RWPE1 (cell line): ENCODE measurements around the gene TRNAU1AP.

Experiments used
- CTCF ChIA-PET: fragments of 350-600 bp; sonication (Branson Sonifier 250); formaldehyde crosslinking; extraction: SDS; loops from one replicate; lab custom pipeline; 2021; lab: Yijun Ruan, JAX
- POLR2A ChIA-PET: fragments of 400-600 bp; formaldehyde crosslinking; extraction: SDS; loops from one replicate; lab custom pipeline; 2020; ENCODE audit warnings: antibody characterized with exemption; ENCODE audit not compliant: low non-redundant PET; lab: Yijun Ruan, JAX
- DNase-seq: peaks from one replicate; pipeline ENCODE4 v3.0.0; 2012; ENCODE audit warnings: low spot score
- H3K27ac ChIP-seq: fragments of 450-650 bp; 2 replicates; pipeline ENCODE4 v1.5.1; 2017
- CTCF ChIP-seq: fragments of 450-650 bp; conservative IDR thresholded peaks from 2 replicates; pipeline ENCODE4 v1.5.1; 2017; ENCODE audit warnings: low read depth, mild to moderate bottlenecking

Gene TRNAU1AP

DNA sequence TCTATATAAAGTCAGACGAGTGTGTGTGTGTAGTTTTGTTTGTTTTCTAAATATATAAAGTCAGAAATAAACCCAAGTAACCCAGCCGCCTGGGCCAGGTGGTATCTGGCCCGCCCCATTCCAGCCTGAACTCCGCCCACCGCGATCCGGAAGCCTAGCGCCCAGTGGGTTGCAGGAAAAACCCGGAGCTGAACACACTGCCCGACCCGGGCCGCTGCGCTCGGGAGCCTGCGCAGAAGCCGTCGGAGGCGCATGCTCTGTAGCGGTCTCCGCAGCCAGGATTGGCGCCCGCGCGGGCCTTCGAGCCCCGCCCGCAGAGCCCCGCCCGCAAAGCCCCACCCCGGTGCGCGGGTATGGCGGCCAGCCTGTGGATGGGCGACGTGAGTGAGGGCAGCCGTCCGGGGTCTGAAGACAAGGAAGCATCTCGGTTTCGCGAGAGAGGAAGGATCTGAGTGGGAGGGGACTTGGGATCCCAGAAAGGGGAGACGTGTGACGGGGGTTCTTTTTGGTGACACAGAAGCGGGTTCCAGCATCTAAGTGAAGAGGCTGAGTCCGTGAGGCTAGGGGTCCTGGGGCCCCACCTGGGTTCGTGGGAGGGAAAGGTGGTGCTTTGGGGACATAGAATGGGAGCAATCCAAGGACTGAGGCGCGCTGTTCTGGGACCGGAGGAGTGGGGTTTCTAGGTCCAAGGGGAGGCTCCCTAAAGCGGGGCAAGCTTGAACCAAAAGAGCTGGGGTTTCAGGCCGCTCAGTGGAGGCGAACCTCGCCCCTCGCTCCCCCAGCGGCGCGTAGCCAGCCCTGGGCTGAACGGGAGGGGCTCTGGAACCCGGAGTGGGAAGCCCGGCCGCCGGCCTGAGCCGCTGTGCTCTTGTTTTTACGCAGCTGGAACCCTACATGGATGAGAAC lies at the start of gene TRNAU1AP:
Gene TRNAU1AP, plus strand, starts transcription at position 328 of the 906 bp plus-strand sequence. Its CDS starts 26 bp downstream, at position 354.
- peak within 1 kb of the TSS; percentile 87 for H3K27ac ChIP-seq
- TF ChIP-seq CTCF = no peak
- ChIA-PET CTCF (interaction anchor here (0.7 to 1.3 kb wide), 3 partner anchors 8 to 36 kb away, joined by 3 to 5 read pairs (median 3); no protein-coding TSS in a partner anchor), POLR2A (interaction anchor here (0.6 to 2.7 kb wide), 3 partner anchors 25 to 1984 kb away, joined by 3 to 13 read pairs (median 5); no protein-coding TSS in a partner anchor)
- peak; percentile 97 for DNase-seq

- ChIA-PET CTCF (interaction anchor here (0.7 kb wide), 1 partner anchor 20 kb away, joined by 4 read pairs; no protein-coding TSS in a partner anchor), POLR2A (no interaction called here)
- H3K27ac ChIP-seq = no peak overlapping the region
- no peak for DNase-seq
- no peak for TF ChIP-seq CTCF
Measured at GRCh38 chr1:28503117-28503516, 49.8 kb upstream of the TRNAU1AP start.

DNA sequence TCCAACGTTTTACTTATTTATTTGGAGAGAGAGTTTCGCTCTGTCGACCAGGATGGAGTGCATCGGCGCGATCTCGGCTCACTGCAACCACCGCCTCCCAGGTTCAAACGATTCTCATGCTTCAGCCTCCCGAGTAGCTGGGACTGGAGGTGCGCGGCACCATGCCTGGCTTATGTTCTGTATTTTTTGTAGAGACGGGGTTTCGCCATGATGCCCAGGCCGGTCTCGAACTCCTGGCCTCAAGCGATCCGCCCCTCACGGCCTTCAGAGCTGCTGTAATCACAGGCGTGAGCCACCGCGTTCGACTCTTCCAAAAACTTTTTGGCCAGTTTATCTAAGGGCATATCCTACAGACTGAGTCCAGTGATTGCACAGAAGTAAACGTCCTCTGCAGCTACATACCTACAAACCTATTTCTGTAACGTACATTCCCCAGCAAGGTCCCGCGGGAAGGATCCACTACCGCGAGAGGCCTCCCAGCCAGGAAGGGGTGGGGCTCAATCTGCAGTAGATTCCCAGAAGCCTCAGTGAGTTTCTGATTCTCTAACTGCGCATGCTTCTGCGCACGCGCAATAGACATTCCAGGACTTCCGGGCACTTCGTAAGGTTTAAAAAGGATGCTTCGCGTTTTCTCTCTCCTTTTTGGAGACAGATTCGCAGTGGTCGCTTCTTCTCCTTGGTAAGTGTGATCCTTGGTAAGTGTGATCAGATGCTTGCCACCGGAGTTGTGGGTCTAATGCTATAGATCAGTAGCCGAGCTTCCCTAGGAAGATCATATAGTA lies 47.3 kb upstream of the TRNAU1AP start, which contains the start of gene RCC1:
Gene RCC1, plus strand, starts transcription at position 638 of the 782 bp plus-strand sequence. CDS start 23,824 bp downstream, outside the sequence.
- peak; percentile 99 for DNase-seq
- ChIA-PET CTCF (interaction anchor here (0.6 kb wide), 1 partner anchor 18 kb away, joined by 5 read pairs; no protein-coding TSS in a partner anchor), POLR2A (interaction anchor here (0.6 to 1.1 kb wide), 6 partner anchors 11 to 430 kb away, joined by 3 to 10 read pairs (median 4); no protein-coding TSS in a partner anchor)
- H3K27ac ChIP-seq = peak within 1 kb of the TSS; percentile 97
- TF ChIP-seq CTCF = no peak

DNA sequence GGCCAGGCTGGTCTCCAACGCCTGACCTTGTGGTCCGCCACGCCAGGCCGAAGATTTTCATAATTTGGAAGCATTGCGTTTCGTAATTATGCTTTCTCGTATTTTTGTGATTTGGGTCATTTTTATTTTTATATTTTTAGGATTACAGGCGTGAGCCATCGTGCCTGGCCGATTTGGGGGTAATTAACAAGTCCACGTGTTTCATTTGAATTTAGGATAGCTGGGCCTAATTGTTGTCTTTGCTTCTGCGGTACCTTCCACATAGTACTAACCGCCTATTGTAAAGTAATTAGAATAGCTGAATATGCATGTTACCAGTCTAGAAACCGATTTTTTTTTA lies 46.0 kb upstream of the TRNAU1AP start:
- POLR2A ChIA-PET = interaction anchor here (0.7 to 0.8 kb wide), 3 partner anchors 26 to 487 kb away, joined by 3 to 8 read pairs (median 3); no protein-coding TSS in a partner anchor
- no peak for TF ChIP-seq CTCF
- DNase-seq = no peak
- peak overlapping the region; percentile 97 for H3K27ac ChIP-seq
- CTCF ChIA-PET = no interaction called here

- no peak for DNase-seq
- H3K27ac ChIP-seq = peak overlapping the region; percentile 97
- ChIA-PET POLR2A (interaction anchor here (0.7 kb wide), 3 partner anchors 25 to 487 kb away, joined by 3 to 15 read pairs (median 8); no protein-coding TSS in a partner anchor), CTCF (no interaction called here)
- TF ChIP-seq CTCF = no peak
Measured at GRCh38 chr1:28507247-28507645, 45.6 kb upstream of the TRNAU1AP start.
